ENCODE results near the gene TAS2R1.

Gene TAS2R1

DNA sequence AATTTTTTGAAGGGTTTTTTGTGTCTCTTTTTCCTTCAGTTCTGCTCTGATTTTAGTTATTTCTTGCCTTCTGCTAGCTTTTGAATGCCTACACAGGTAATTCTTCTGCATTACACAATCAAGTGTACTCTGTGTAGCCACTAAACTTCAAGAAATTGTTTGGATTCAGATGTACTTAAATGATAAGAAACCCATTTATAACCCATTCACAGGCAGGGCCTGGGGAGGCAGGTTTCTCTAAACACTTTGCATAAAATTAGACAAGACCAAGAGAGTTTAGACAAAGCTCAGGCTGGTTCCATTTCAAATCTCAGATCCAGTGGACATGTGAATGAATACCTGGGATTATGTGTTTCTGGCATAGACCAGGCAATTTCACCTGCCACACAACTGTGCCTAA lies 43.0 kb downstream of the TAS2R1 start:
- no peak for TF ChIP-seq GATA2 (IDR thresholded peaks at IDR 0.05; ENCODE audit: low read depth, low read length)
- TF ChIP-seq GATA3 (IDR thresholded peaks at IDR 0.05; ENCODE audit: low read depth, low read length) = no peak

DNA sequence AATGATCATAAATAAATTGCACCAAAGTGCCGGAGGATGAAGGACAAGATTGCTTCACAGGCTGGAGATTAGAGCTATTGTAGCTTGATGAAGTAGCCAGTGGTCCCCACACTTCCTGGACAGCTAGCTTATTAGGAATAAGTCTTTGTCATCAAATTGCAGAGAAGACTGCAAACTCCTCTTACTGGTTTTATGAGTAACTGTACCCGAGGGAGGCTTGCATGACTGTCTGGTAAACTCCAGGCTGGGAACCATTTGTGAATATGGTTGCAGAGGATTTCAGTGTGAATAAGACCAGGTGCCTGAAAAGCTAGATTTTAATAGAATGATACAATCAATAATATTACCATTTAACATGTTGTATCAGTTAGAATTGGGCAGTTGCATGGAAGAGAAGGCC lies 47.7 kb downstream of the TAS2R1 start:
- TF ChIP-seq GATA3 (IDR thresholded peaks at IDR 0.05; ENCODE audit: low read depth, low read length) = no peak
- no peak for TF ChIP-seq GATA2 (IDR thresholded peaks at IDR 0.05; ENCODE audit: low read depth, low read length)

Measured in SH-SY5Y (cell line).